A549 treated with AZD2906 at 1 μM for 4 hours (cell line): ENCODE data around the gene C5AR1. TPM values are rescaled to one million over a fixed set of nuclear protein-coding genes. Genes with fewer than 3 reads are reported as not detected.

Source experiments
- total RNA-seq: library from RNA; stranded (reverse); fragments of 200-300 nt; extraction: Qiagen RNA extraction; gene quantifications from 5 replicates; pipeline ENCODE4 v1.2.3, GENCODE V29; 2022

Gene C5AR1
- total RNA-seq: 1.1 to 2.9 TPM (median 2.2 TPM) in 5 replicates

GRCh38 chr19:47309608-47310007 is at the start of gene C5AR1:
Gene C5AR1 (plus strand): TSS chr19:47309861. CDS start chr19:47309896, 35 bp downstream.

GRCh38 chr19:47274071-47274890 is 35.4 kb upstream of the C5AR1 start, which contains the start of gene INAFM1:
Gene INAFM1 (plus strand): TSS chr19:47274885. CDS start chr19:47274920, 35 bp downstream.

GRCh38 chr19:47331931-47332547 is 22.4 kb downstream of the C5AR1 start, which contains the start of gene C5AR2:
Gene C5AR2 (plus strand): TSS chr19:47332175. CDS start chr19:47340800, 8,625 bp downstream.

GRCh38 chr19:47348819-47349795 is 39.4 kb downstream of the C5AR1 start, which contains the start of gene DHX34:
Gene DHX34 (plus strand): TSS chr19:47349315. CDS start chr19:47353031, 3,716 bp downstream.

Other genes with a start within 250 kb of the C5AR1 start
- 18.8 to 25.6 TPM (median 20.7 TPM) in 5 replicates for gene ZC3H4, start 196.1 kb upstream of the C5AR1 start, total RNA-seq
- 199 to 250 TPM (median 210 TPM) in 5 replicates for gene SAE1, start 179.0 kb upstream of the C5AR1 start, total RNA-seq
- 16.6 to 28.7 TPM (median 26.5 TPM) in 5 replicates for gene BBC3, start 78.7 kb upstream of the C5AR1 start, total RNA-seq
- 22.2 to 26.5 TPM (median 25.2 TPM) in 5 replicates for gene CCDC9, start 53.3 kb upstream of the C5AR1 start, total RNA-seq
- gene INAFM1, start 35.0 kb upstream of the C5AR1 start, total RNA-seq: 4.2 to 12.7 TPM (median 10.9 TPM) in 5 replicates
- 7.6 to 13.7 TPM (median 11.9 TPM) in 5 replicates for gene C5AR2, start 22.3 kb downstream of the C5AR1 start, total RNA-seq
- 25.5 to 38.2 TPM (median 36.8 TPM) in 5 replicates for gene DHX34, start 39.5 kb downstream of the C5AR1 start, total RNA-seq
- gene MEIS3, start 109.7 kb downstream of the C5AR1 start, total RNA-seq: 30.9 to 42.1 TPM (median 40.5 TPM) in 5 replicates
- 0.15 to 0.57 TPM (median 0.37 TPM) in 5 replicates for gene SLC8A2, start 162.0 kb downstream of the C5AR1 start, total RNA-seq
- 17.1 to 23.8 TPM (median 20.3 TPM) in 5 replicates for gene KPTN, start 174.4 kb downstream of the C5AR1 start, total RNA-seq
- gene NAPA, start 205.2 kb downstream of the C5AR1 start, total RNA-seq: 88.1 to 110 TPM (median 100 TPM) in 5 replicates